Measurements from ENCODE around the gene CYBA.

- TF ChIP-seq EZH2 (IDR thresholded peaks at IDR 0.05; ENCODE audit: borderline replicate concordance, insufficient read depth, low read depth, low read length, poor library complexity, severe bottlenecking) (no peak), CTCF (IDR thresholded peaks at IDR 0.05) (no peak)
These were observed 26.9 kb upstream of the CYBA start for GRCh38 chr16:88677721-88678120.
